Activated gamma-delta T cell (primary cell): ENCODE data around the gene DBF4B.
"Not testable (repeated sequence)": the region's sequence is repeated elsewhere in the genome, so short reads cannot be mapped to it uniquely, and the experiment has no call there.

Source experiments
- DNase-seq: peaks from one replicate; lab custom pipeline; 2025; lab: John Stamatoyannopoulos, UW
- total RNA-seq, 2 donors: gene quantifications; one replicate each; lab custom pipeline; 2026; lab: John Stamatoyannopoulos, UW

DBF4B gene, protein sequence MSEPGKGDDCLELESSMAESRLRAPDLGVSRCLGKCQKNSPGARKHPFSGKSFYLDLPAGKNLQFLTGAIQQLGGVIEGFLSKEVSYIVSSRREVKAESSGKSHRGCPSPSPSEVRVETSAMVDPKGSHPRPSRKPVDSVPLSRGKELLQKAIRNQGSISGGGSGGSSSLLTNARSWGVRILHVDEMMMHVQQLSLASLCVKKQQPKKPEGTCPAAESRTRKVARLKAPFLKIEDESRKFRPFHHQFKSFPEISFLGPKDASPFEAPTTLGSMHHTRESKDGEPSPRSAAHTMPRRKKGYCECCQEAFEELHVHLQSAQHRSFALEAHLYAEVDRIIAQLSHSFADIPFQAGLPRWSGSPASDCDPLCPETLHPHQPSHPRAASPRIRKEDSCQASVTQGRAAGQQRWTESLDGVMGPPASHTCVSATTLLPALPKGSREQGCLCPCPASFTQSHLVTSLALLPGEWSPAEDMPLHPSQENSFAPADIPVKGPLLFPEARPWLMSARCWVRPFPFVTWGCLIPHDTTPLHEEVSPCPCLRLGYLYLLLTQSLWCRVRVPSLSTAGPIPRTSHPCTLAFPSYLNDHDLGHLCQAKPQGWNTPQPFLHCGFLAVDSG
- 6.3 to 6.5 reads per million in 2 donors for total RNA-seq

DNA sequence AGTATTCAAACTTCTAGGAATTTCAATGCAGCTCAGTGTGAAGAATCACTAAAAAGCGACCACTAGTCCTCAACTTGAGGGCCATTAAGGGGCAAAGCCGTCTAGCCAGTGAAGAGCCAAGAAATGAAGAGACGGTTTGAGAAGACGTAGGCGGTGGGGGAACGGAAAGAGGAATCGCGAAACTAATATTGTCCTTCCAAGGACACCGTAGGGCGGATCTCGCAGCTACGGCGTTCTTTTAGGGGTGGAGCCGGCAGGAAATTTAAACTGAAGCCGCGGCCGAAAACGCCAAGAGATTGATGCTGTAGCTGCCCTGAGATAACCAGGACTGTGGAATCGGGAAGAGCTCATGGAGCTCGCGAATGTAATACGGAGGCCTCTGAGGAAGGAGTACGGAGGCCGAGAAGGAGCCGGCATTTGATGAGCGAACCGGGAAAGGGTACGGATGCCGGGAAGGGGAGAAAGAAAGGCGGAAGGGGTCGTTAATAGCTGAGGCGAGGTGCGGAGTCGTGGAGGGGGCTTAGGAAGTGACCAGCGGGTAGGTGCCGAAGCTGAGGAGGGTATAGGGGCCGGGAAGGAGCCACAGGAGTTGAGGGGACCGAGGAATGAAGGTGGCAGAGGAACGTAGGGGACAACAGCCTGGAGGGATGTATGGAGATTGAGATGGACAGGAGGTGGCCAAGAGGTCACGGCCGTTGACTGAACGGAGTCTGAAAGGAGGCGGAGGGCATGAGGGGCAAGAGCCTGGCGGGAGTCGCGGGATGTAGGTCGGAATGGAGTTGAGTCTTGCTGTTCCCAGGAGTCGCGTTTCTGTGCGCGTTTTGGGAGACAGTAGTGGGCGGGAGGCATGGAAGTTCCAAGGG is at the start of gene DBF4B:
TSS of gene DBF4B (plus strand) at position 265 of the 863 bp plus-strand sequence. CDS start at position 421, 156 bp downstream.
- no peak for DNase-seq

DNA sequence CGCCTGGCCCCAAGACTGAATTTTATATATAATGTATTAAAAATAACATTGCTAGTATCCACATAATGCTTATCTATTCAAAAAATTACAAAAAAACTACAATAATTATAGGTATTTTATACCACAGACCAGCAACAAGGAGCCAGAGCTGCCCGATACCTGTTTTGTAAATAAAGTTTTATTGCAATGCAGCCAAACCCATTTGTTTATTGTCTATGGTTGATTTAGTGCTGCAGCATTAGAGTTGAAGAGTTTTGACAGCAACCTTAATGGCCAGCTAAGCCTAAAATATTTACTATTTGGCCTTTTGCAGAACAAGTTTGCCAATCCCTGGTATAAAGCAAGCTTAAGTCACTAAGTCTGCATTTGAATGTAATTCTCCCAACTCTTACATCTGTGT is 46.6 kb upstream of the DBF4B start:
- DNase-seq, result no peak

DNA sequence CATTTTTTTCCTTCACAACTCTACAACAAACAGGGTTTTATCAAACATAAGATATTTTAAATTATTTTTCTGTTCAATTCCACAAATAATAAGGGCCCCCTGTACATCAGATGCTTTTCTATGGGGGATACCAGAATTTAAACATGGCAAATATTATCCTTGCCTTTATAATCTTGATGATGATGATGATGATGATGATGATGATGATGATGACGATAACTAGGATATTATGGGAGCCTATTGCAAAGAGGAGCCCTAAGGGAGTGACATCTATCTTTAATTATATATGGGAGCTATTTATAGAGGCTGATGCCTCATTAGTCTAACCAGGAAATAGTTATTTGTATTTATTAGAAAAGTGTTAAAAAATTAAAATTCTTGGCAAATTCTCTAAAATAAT is 45.4 kb upstream of the DBF4B start:
- DNase-seq, result no peak

DNA sequence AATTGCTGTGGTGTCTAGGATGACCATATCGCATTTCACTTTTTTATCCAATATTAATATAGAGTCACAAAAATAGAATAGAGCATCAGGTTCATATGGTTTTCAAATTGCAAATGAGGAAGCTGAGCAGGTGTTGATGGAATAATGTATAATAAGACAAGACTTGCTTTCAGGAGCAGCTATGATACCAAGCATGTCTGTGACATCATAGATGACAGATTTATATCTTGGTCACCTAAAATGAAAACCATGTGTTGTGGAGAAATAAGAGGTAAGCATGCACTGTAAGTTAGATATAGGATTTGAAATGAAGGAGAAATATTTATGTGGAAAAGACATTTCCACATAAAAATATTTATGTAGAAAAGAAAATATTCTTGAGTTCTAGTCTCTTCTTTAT is 43.6 kb upstream of the DBF4B start:
- DNase-seq, result no peak

DNA sequence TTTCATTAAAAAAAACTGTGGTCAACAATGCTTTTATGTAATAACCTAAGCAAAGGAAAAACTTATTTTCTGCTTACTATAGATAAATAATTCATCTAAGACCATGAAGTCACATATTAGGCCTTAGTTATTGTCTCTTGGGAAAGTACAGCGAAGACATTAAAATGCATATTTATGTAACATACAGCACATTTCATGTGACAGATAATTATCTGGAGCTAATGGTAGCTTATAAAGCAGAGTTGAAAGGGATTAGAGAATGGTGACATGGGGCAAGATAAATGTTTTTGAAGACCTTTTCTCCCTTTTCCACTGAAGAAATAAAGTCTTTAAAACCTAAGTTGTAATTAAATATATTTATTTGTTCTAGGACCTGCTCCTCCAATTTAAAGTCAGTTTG is 42.5 kb upstream of the DBF4B start:
- no peak for DNase-seq

DNA sequence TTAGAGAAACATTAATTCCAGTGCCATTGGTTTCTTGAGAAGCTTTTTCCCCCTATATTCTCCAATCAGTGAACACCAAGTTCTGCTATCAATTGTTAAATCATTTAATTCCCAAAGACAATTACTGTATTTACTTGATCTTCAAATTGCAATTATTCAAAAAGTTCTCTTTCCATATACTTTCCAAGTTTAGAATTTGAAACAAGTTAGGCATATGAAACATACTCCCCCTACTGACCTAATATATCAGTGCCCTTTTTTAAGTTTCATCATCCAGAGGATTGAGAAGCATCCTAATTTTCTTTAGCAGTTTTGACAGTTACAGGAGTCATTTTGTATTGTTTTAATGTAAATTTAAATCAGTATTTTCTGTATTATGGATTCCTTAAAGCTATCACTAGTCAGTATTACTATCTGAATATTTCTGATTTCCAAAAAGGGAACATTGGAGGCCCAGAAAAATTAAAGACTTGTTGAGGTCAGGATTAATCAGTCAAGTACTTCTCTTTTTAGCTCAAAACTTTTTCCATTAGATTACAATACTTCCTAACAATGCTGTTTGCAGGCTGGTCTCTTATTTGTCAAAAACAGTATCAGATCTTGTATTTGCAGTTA is 35.9 kb upstream of the DBF4B start:
- no peak for DNase-seq

DNA sequence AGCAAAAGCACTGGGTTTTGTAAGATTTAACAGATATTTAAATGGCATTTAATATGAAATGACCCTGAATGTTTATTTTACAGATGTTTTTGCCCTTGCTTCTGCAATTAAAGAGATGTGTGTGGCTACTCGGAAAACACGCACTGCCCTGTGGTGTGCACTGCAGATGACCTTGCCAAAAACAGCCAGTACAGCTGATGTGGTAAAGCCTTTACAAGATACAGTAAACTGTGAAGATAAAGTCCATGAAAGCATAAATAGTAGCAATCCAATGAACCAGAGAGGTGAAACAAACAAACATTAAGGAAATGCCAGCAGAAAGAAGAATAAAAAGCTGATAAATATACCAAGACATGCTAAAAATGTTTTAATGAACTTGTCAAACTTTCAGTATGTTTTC is 34.6 kb upstream of the DBF4B start:
- DNase-seq, result no peak

DNA sequence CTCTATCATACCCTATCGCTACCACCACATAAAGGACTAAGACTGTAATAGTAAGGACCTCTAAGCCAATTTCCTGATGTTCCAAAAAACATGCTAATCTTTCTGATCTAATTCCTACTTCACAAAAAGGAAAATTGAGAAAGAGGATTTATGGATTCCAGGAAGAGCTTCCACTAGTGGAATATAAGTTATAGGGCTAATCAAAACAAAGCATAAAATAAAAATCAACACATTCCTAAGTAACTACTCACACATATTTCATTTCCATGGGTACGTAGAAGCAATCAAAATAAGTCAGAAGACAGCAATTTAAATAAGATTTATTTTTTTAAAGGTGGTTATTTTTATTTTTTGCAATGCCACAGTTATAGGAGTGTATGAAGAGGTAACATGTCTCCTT is 31.3 kb upstream of the DBF4B start:
- DNase-seq, result no peak

DNA sequence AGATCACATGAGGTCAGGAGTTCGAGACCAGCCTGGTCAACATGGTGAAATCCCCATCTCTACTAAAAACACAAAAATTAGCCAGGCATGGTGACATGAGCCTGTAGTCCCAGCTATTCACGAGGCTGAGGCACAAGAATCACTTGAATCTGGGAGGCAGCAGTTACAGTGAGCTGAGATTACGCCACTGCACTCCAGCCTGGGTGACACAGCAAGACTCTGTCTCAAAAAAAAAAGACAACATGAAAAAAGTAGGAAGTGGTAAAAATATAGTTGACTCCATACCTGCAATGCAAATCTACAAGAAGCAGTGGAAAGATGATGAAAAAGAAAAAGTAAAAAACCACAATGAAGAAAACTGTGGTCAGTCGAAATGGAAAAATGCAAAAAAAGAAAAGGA is 25.2 kb upstream of the DBF4B start:
- not testable (repeated sequence) for DNase-seq

DNA sequence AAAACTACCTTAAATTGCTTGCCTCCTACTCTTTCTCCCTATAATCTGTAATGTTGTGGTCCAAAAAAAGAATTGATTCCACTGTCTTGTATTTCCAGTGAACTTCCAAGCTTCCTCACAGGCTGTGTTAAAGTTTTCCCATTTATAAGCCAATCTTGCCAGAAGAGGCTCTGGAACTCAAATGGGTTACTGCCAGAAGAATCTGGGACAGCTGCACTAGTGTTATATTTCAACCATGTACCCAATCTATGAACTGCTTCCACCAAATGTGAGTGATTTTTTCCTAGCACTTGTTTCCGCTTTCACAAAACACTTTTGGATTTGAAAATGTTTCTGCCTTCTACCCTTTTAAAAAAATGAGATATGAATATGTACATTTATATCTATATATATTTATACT is 20.7 kb upstream of the DBF4B start:
- DNase-seq, result no peak

DNA sequence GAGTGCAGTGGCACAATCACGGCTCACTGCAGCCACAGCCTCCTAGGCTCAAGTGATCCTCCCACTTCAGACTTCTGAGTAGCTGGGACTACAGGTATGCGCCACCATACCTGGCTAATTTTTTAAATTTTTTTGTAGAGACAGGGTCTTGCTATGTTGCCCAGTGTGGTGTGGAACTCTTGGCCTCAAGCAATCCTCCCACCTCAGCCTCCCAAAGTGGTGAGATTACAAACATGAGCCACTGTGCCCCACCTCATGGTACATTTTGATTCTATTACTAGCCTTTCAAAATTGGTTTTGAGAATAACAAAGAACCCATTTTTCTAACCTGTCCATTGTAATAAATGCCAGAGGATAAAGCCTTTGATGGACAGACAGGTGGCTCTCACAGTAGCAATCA is 20.3 kb upstream of the DBF4B start:
- no peak for DNase-seq

DNA sequence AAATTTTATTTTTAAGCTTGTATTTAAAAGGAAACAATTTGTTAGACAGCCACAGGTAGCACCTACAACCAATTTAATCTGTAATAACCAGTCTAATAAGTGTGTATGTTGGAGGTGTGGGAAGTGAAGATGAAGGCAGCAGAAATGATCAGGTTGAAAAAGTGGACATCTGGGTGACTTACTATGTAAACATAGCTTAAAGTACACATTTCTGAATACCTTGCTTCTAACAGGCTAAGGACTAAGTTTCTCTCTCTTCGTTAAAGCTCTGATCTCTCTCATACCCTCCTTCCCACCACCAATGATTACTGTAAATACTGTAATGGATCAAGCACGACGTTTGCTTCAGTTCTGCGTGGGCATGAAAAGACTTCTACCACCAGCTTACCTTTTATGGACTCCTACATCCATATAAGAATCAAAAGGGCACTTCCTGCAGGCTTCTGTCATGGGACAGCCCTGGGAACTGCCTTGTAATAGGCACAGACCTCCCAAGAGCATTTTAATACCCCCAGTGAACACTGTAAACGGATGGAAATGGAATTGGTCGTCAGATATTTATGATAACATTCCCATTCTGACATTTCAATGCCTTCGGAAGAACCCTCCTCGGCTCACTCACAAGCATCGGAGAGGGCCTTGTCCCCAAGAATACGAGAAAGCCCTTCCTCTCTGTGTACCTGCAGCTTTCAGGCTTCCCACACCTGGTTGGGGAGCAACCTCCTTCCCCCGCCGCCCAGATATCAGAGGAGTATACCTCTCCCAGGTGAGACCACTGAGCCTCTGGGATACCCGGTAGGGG is 19.6 kb upstream of the DBF4B start:
- DNase-seq, result no peak

DNA sequence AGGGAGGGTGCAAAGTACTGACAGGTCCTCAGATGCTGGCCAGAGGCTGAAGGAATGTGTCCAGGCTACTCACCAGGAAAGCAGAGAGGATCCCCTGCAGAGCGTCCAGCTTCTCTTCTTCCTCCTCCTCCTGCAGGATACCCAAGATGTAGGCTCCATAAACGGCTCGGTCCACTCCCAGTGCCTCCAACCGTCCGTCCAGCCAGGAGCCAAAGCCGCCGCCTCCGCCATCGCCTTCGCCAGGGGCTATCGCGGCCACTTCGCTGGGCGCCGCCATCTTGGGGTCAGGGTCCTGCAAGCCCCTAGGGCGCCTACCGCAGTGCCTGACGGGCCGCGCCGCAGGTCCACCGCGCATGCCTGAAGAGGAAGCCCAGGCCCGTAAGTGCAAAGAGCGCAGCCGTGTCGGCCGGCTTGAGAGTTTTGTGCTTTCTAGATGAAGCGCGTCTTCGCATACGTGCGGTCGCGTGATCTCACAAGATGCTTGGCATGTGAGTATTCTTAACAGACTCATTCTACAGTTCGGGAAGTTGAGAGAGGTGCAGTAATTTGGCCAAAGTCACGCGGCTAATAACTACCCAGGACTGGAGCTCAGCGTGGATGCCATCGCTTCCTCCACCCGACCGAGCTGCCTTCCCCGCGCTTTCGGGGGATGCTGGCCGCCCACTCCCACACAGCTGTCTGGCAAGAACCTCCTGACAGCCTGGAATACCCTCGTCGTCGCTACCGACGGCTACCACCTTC is 18.8 kb upstream of the DBF4B start, which contains the start of gene CCDC43:
TSS of gene CCDC43 (minus strand) at position 300 of the 741 bp plus-strand sequence. CDS start at position 277, 23 bp downstream.
- peak; percentile 84 for DNase-seq

DNA sequence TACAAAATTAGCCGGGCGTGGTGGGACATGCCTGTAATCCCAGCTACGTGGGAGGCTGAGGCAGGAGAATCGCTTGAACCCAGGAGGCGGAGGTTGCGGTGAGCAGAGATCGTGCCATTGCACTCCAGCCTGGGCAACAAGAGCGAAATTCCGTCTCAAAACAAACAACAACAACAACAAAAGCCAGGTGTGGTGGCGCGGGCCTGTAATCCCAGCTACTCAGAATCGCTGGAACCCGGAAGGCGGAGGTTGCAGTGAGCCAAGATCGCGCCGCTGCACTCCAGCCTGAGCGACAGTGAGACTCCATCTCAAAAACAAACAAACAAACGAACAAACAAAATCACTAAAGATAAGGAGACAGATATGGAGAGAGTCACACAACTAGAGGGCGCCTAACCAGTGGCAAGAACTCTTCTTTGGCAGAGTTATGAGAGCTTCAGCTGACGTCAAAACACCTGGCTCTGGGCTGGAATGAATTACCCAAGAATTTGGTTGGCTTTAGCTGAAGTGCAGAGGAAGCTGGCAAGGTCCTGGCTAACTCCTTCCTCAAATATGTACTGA is 17.6 kb upstream of the DBF4B start:
- not testable (repeated sequence) for DNase-seq

DNA sequence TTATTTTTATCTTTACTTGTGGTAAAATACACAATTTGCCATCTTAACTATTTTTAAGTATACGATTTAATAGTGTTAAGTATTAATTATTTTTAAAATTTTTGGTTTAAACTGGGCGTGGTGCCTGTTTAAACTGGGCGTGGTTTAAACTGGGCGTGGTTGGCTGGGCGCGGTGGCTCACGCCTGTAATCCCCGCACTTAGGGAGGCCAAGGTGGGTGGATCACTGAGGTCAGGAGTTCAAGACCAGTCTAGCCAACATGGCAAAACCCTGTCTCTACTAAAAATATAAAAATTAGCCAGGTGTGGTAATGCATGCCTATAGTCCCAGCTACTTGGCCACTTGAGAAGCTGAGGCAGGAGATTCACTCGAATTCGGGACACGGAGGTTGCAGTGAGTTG is 14.9 kb upstream of the DBF4B start:
- DNase-seq, result no peak

DNA sequence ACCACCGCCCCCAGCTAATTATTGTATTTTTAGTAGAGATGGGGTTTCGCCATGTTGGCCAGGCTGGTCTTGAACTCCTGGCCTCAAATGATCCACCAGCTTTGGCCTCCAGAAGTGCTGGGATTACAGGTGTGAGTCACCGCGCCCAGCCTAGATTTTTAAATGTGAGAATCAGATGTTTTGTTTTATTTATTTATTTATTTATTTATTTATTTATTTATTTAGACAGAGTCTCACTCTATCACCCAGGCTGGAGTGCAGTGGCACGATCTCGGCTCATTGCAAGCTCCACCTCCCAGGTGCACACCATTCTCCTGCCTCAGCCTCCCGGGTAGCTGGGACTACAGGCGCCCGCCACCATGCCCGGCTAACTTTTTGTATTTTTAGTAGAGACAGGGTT is 8.2 kb upstream of the DBF4B start:
- not testable (repeated sequence) for DNase-seq

DNA sequence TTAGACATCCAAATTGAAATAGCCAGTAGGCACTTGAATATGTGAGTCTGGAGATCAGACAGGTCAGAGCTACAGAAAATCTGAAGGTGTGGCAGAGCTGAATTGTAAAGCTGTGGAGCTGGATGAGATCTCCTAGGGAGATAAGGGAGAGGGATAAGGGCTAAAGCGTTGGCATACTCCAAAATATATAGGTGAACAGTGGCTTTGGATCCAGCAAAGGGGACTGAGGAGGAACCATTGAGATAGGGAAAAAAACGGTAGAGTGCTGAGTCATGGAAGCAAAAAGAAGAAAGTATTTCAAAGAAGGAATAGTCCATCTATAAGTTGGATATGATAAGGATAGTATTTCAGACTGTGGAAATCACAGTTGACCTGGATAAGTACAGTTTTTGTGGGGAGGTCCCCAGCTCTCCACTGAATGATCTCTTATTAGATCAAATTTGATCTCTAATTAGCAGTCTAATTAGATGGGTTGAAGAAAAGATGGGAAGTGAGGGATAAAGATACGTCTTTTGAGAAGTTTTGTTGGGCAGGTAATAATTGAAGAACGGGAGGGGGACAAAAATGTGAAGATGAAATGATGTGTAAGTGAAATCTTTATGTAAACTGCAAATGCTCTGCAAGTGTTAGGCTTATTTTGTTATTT is 587 bp upstream of the DBF4B start:
- DNase-seq, result no peak

DNA sequence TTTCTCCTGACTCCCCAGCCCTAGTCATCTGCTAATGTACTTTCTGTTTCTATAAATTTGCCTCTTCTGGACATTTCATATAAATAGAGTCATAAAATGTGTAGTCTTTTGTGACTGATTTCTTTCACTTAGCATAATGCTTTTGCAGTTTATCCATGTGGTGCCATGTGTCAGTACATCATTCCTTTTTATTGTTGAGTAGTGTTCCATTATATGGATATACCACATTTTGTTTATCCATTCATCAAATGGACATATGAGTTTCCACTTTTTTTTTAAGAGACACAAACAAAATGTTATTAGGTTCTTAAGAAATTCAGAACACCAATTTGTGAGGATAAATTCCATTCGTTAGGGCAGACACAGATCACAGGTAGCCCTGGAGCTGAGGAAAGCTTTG is 11.0 kb downstream of the DBF4B start:
- DNase-seq, result no peak

DNA sequence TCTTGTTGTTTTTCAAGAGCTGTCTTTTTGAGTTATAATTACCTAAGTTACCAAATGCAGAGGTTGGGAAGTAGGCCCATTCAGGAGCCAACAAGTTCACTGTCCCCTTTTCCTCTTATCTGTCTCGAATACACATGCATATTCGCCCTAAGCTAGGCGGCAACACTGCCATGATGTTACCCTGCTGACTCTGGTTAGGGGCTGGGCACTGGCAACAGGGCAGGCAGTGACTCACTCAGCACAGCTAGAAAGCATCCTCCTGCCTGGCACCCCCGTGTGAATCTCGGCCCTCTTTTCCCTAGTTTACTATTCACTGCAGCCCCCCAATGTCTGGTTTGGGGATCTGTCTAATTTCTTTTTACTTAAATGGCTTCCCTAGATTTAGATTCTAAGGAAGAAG is 13.8 kb downstream of the DBF4B start:
- no peak for DNase-seq

DNA sequence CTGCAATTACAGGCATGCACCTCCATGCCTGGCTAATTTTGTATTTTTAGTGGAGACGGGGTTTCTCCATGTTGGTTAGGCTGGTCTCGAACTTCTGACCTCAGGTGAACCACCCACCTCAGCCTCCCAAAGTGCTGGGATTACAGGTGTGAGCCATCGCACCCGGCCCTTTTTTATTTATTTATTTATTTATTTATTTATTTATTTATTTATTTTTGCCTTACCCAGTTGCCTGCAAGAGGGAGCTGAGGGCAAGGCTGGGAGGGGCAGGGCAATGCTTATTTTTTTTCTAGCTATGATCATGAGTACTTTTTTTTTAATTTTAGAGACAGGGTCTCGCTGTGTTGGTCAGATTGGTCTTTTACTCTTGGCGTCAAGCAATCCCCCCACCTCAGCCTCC is 17.7 kb downstream of the DBF4B start:
- DNase-seq, result not testable (repeated sequence)
